ENCODE data around the gene PRKCZ.
"Not testable (repeated sequence)": the region's sequence is repeated elsewhere in the genome, so short reads cannot be mapped to it uniquely, and the experiment has no call there.

Gene PRKCZ

GRCh38 chr1:2135941-2136340, 85.7 kb downstream of the PRKCZ start:
- DNase-seq (ENCODE audit: low read depth in 2 of 2), result no peak

GRCh38 chr1:2136386-2137235, 86.4 kb downstream of the PRKCZ start:
- no peak for DNase-seq (ENCODE audit: low read depth in 2 of 2)

GRCh38 chr1:2137257-2138121, 87.3 kb downstream of the PRKCZ start:
- DNase-seq (ENCODE audit: low read depth in 2 of 2), result no peak

- not testable (repeated sequence) for DNase-seq (ENCODE audit: low read depth in 2 of 2)
Observed at GRCh38 chr1:2139156-2139555, 88.9 kb downstream of the PRKCZ start.

GRCh38 chr1:2141025-2141424, 90.8 kb downstream of the PRKCZ start:
- DNase-seq (ENCODE audit: low read depth in 2 of 2), result no peak

- no peak for DNase-seq (ENCODE audit: low read depth in 2 of 2)
Observed at GRCh38 chr1:2143814-2144500, 93.7 kb downstream of the PRKCZ start.

- DNase-seq (ENCODE audit: low read depth in 2 of 2), result no peak
Observed at GRCh38 chr1:2144501-2145090, 94.4 kb downstream of the PRKCZ start.

GRCh38 chr1:2145946-2146835, 96.0 kb downstream of the PRKCZ start:
- DNase-seq (ENCODE audit: low read depth in 2 of 2), result no peak

GRCh38 chr1:2146836-2147517, 96.8 kb downstream of the PRKCZ start:
- no peak for DNase-seq (ENCODE audit: low read depth in 2 of 2)

- DNase-seq (ENCODE audit: low read depth in 2 of 2), result not testable (repeated sequence)
Observed at GRCh38 chr1:2147869-2148268, 97.7 kb downstream of the PRKCZ start.

GRCh38 chr1:2148691-2149090, 98.5 kb downstream of the PRKCZ start:
- DNase-seq (ENCODE audit: low read depth in 2 of 2), result no peak

GRCh38 chr1:2150801-2151200, 100.6 kb downstream of the PRKCZ start:
- DNase-seq (ENCODE audit: low read depth in 2 of 2), result no peak

GRCh38 chr1:2151252-2151651, 101.0 kb downstream of the PRKCZ start:
- no peak for DNase-seq (ENCODE audit: low read depth in 2 of 2)

GRCh38 chr1:2151911-2152310, 101.7 kb downstream of the PRKCZ start:
- DNase-seq (ENCODE audit: low read depth in 2 of 2), result no peak

- DNase-seq (ENCODE audit: low read depth in 2 of 2), result no peak
Observed at GRCh38 chr1:2152954-2153353, 102.7 kb downstream of the PRKCZ start.

- no peak for DNase-seq (ENCODE audit: low read depth in 2 of 2)
Observed at GRCh38 chr1:2154022-2154421, 103.8 kb downstream of the PRKCZ start.

- DNase-seq (ENCODE audit: low read depth in 2 of 2), result no peak
Observed at GRCh38 chr1:2155147-2155598, 105.0 kb downstream of the PRKCZ start.

GRCh38 chr1:2155788-2156187, 105.6 kb downstream of the PRKCZ start:
- DNase-seq (ENCODE audit: low read depth in 2 of 2), result no peak

- DNase-seq (ENCODE audit: low read depth in 2 of 2), result no peak
Observed at GRCh38 chr1:2156866-2157265, 106.7 kb downstream of the PRKCZ start.

GRCh38 chr1:2157856-2158255, 107.6 kb downstream of the PRKCZ start:
- DNase-seq (ENCODE audit: low read depth in 2 of 2), result no peak
